GM04504 (cell line): ENCODE measurements around the gene IL17RC.
A peak's percentile ranks its signal among the peaks of the same experiment; 100 is the strongest.
"Not testable (repeated sequence)": the region's sequence is repeated elsewhere in the genome, so short reads cannot be mapped to it uniquely, and the experiment has no call there.

Experiments
- DNase-seq: peaks from one replicate; pipeline ENCODE4 v3.0.0-alpha.2; 2012; ENCODE audit warnings: low read depth

IL17RC gene, protein sequence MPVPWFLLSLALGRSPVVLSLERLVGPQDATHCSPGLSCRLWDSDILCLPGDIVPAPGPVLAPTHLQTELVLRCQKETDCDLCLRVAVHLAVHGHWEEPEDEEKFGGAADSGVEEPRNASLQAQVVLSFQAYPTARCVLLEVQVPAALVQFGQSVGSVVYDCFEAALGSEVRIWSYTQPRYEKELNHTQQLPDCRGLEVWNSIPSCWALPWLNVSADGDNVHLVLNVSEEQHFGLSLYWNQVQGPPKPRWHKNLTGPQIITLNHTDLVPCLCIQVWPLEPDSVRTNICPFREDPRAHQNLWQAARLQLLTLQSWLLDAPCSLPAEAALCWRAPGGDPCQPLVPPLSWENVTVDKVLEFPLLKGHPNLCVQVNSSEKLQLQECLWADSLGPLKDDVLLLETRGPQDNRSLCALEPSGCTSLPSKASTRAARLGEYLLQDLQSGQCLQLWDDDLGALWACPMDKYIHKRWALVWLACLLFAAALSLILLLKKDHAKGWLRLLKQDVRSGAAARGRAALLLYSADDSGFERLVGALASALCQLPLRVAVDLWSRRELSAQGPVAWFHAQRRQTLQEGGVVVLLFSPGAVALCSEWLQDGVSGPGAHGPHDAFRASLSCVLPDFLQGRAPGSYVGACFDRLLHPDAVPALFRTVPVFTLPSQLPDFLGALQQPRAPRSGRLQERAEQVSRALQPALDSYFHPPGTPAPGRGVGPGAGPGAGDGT

DNA sequence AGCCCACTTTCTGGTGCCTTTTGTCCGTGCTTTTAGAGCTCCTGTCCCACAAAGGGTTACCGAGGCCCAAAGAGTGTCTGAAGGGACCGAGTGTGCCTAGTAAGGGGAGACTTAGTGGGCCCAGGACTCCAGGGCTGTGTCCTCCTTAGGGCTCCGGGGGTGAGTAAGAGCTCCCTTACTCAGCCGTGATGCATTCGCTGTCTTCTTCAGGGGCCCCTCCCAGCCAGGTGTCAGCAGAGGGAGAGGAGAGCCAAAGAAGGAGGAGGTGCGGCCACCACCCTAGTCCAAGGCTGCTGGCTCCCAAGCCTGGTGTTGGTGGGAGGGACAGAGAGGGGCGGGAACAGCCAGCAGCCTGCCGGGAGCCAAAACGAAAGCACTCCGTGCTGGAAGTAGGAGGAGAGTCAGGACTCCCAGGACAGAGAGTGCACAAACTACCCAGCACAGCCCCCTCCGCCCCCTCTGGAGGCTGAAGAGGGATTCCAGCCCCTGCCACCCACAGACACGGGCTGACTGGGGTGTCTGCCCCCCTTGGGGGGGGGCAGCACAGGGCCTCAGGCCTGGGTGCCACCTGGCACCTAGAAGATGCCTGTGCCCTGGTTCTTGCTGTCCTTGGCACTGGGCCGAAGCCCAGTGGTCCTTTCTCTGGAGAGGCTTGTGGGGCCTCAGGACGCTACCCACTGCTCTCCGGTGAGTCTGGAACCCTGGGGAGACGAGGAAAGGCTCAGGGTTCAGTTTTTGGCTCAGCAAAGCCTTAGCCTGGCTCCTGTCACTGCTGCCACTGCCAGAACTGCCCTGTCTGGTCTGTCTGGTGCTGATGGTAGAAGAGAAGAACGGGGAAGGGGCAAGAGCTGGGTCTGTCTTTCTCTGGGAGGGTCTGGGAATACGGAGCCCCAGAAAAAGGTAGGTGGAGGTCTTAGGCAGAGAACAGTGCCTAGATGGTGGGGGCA, at the start of gene IL17RC:
Gene IL17RC, plus strand, starts transcription at position 365 of the 947 bp plus-strand sequence. Its CDS starts 218 bp downstream, at position 583.
- peak; percentile 69 for DNase-seq

DNA sequence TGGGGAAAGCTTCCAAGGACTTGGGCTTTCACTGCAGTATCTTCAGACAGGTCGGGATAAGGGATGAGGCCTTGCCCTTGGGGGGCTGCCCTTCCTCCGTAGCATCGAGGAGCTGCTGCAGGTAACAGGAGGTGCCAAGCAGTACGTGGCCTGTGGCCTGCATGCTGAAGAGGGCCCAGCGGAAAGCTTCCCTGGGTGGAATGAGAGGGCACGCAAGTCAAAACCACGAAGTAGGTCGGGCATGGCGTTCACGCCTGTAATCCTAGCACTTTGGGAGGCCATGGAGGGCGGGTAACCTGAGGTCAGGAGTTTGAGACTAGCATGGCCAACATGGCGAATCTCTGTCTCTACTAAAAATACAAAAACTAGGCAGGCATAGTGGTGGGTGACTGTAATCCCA, 49.8 kb upstream of the IL17RC start:
- no peak for DNase-seq

DNA sequence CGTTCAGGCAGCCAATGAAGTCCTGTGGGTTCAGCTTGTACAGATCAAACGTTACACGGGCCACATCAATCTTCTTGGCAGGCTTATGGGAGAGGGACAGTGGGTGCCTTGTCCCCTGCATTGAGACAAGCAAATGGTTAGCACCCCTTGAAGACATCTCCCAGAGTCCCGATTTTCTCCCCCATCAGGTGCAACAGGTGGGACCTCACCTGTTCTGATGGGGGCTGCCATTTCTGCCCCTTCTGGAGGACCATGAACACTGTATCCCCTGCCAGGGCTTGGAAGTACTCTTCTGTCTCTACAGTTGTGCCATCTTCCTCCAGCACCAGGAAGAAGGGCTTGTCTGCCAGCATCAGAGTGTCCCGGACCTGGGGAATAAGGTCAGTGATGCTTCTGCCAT, 46.9 kb upstream of the IL17RC start:
- DNase-seq = no peak

DNA sequence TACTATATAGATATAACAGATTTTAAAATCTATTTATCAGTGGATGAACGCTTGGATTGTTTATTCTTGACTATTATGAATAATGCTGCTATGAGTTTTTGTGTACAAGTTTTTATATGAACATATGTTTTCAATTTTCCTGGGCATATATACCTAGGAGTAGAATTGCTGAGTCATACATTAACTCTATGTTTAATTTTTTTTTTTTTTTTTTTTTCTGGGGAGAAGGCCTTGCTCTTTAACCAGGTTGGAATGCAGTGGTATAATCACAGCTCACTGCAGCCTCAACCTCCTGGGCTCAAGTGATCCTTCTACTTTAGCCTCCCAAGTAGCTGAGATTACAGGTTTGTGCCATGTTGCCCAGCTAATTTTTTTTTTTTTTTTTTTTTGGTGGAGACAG, 45.9 kb upstream of the IL17RC start:
- no peak for DNase-seq

DNA sequence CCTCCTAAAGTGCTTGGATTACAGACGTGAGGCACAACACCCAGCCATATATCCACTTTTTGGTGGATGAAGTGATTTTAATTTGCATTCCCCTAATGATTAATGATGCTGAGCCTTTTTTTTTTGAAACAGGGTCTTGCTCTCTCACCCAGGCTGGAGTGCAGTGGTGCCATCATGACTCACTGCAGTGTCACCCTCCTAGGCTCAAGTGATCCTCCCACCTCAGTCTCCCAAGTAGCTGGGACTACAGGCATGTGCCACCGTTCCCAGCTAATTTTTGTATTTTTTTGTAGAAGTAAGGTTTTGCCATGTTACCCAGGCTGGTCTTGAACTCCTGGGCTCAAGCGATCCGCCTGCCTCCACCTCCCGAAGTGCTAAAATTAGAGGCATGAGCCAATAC, 44.8 kb upstream of the IL17RC start:
- not testable (repeated sequence) for DNase-seq

DNA sequence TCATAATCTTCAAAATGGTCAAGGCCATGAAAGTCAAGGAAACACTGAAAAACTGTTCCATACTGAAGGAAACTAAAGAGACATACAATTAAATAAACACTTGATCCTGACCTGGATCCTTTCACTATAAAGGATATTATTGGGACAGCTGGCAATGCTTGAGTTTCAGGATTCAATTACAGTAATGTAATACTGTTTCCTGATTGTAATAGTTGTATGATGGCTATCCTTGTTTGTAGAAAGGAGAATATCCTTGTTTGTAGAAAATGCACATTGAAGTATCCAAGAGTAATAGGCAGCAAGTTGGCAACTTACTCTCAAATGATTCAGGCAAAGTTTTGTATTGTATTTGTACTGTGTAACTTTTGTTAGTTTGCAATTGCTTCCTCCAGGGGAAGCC, 41.5 kb upstream of the IL17RC start:
- no peak for DNase-seq

DNA sequence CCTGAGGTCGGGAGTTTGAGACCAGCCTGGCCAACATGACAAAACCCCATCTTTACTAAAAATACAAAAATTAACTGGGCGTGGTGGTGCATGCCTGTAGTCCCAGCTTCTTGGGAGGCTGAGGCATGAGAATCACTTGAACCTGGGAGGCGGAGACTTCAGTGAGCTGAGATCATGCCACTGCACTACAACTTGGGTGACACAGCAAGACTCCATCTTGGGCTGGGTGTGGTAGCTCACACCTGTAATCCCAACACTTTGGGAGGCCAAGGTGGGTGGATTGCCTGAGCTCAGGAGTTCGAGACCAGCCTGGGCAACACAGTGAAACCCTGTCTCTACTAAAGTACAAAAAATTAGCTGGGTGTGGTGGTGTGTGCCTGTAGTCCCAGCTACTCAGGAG, 40.6 kb upstream of the IL17RC start:
- not testable (repeated sequence) for DNase-seq

DNA sequence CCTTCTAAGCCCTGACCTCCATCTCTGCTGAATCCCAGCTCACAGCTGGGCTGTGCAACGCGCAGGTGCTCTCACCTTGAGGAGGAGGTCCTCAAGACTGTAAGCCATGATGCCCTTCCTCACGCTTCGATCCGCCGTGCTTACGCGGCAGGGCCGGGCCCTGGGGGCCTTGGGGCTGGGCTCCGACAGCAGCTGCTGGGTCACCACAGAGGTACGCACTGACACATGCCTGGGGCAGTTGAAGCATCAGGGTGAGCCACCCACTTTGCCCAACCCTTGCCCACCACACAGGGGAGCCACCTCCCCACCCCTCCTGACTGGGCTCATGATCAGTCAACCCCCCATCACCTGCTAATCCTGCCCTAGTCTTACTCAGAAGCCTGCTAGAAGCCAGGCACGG, 39.9 kb upstream of the IL17RC start:
- DNase-seq = no peak

DNA sequence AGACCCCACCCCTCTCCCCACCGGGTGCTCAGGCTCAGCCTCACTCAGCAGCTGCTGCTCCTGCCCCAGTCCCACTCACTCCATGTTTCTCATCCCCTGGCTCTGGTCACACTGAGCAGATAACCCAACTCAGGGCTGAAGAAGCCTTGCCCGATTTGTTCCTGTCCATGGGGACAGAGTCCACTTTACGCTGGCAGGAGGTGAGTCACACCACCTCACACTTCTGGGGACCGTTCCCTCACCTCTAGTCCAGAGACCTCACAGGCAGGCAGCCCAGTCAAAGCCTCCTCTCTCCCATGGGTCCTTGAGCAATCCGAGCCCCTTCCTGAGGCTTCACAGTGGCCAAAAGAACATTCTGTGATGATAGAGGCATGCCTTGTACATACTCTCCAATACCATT, 38.2 kb upstream of the IL17RC start:
- no peak for DNase-seq

DNA sequence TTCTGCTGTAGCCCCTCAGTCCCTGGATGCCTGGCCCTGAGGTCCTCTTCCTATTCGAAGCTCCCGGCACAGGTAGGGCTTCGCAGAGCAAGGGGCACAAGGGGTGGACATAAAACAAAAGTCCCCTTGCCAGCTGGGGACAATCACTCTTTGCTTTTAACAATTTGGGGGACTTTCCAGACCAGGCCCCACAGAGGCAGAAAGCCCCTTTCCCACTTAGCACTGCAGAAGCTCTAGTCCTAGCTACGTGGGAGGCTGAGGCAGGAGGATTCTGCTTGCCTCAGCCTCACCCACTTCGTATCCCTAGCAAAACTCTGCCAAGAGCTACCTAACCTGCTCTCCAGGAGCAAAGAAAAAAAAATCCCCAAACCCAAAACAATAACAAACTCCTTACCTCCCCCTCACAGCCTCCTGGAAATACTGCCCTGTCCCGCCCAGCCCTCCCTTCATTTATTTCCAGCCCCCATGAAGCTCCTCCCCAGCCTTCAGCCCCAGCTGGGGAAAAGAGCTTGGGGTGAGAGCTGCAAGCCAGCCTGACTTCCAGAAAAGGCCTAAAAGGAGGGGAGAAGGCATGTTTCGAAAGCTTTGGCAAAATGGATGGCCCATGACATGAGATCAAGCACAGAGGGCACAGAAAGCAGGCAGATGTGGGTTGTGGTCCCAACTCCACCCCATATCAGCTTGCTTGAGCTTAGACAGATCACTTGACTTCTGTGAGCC, 36.9 kb upstream of the IL17RC start, which contains the start of gene CIDEC:
Gene CIDEC, minus strand, starts transcription at position 424 of the 720 bp plus-strand sequence. CDS start 1,767 bp downstream, outside the sequence.
- no peak for DNase-seq

DNA sequence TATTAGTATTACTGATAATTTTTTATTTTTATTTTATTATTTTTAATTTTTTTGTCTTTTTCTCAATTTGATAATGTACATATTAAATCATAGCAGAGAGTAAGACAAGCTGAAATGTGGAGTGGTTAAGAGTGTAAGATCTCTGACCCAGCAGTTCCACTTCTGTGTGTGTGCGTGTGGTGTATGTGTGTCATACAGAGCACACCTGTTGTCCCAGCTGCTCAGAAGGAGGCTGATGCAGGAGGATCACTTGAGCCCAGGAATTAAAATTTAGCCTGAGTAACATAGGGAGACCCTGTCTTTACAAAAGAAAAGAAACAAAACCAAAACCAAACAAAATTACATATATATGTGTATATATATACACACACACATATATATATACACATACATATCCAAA, 35.5 kb upstream of the IL17RC start:
- DNase-seq = no peak

DNA sequence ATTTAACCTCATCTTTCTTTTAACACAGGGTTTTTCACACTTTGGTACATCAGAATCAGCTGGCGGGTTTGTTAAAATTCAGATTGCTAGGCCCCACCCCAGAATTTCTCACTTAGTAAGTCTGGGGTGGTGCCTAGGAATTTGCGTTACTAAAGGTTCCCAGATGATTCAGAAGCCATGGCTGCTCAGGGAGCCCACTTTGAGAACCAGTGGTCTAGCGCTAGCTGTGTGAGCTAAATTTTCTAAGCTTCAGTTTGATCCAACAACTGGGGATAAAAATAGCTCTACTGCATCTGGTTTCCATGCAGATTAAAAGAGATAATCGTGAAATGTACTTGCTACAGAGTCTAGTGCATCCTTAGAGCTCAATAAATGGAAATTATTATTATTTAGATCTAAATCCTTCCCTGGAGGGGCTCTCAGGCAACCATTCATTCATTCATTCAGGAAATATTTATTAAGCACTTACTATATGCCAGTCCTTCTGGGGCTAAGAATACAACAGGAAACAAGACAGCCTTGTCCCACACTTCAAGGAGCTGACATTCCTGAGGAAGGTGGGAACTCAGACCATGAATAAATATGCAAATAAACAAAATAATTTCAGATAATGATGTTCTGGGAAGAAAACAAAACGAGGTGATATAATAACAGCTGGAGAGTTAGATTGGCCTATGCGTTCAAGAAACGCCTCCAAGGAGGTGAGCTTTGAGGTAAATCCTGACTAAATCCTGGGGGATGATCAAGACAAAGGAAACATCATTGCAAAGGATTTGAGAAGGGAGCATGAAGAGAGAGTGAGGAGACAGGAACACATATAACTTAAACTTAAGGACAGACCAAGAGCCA, 33.0 kb upstream of the IL17RC start:
- DNase-seq = peak; percentile 33

DNA sequence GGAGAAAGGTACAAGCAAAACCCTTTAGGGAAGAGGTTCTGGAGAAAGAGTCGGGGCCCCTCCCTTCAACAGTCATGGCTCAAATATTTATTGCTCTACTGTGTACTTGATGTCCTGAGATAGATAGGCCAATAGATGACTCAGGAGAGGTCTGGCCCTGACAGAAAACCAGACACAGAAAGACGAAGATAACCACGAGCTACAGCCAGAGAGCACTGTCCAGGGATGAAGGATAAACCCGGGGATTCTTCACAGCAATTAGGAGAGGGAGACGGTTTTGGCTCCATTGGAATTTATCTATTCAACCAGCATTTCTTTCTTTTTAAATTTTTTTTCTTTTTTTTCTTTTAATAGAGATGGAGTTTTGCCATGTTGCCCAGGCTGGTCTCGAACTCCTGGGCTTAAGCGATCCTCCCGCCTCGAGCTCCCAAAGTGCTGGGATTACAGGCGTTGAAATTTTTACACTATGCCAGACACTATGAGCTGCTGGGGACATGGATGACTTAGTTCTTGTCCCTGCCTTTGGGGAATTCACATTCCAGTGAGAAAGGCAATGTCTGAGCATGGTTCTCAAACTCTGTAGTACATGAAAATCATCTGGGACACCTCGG, 32.2 kb upstream of the IL17RC start:
- peak; percentile 68 for DNase-seq

DNA sequence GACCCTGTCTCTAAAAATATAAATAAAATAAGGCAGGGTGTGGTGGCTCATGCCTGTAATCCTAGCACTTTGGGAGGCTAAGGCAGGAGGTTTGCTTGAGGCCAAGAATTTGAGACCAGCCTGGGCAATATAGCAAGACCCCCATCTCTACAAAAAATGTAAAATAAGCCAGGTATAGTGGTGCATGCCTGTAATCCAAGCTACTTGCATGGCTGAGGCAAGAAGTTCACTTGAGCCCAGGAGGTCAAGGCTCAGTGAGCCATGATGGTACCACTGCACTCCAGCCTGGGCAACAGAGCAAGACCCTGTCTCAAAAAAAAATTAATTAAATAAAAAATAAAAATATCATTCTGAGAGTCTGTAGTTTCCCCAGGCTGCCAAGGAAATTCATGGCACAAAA, 30.6 kb upstream of the IL17RC start:
- DNase-seq = no peak

DNA sequence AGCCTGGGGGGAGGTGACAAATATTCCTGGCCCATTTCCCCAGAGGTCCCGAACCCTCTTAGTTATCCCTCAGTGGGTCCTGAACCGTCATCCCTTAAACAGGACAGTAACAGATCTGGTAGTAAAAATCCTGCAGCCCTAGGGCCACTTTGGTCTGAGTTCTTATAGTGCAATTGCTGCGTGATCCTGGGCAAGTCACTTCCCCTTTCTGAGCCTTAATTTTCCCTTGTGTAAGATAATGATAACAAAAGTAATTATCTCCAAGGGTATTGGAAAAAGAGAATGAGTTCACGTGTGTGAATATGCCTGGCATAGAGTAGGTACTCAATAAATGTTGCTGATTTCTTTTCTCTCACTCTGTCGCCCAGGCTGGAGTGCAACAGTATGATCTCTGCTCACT, 29.4 kb upstream of the IL17RC start:
- no peak for DNase-seq

DNA sequence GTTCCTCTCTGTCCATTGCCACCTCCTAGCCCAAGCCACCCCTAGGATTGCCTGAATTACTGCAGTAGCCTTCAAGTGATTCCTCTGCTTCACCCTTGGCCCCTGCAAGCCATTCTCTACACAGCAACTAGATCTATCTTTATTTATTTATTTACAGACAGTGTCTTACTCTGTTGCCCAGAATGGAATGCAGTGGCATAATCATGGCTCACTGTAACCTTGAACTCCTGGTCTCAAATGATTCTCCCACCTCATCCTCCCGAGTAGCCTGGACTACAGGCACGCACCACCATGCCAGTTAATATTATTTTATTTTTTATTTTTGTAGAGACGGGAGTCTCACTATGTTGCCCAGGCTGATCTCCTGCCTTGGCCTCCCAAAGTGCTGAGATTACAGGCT, 28.4 kb upstream of the IL17RC start:
- DNase-seq = no peak

DNA sequence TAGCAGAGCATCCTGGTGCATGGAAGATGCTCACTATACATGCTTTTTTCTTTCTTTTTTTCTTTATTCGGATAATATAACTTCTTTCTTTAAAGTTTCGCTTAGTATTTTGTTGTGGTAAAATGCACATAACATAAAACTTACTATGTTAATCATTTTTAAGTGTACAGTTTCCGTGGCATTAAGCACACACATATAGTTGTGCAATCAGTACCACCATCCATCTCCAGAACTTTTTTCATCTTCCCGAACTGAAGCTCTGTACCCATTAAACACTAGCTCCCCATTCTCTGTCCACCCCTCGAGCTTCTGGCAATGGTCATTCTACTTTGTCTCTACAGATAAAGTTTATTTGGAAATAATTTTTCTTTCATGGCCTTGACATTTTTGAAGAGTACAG, 27.5 kb upstream of the IL17RC start:
- DNase-seq = no peak

DNA sequence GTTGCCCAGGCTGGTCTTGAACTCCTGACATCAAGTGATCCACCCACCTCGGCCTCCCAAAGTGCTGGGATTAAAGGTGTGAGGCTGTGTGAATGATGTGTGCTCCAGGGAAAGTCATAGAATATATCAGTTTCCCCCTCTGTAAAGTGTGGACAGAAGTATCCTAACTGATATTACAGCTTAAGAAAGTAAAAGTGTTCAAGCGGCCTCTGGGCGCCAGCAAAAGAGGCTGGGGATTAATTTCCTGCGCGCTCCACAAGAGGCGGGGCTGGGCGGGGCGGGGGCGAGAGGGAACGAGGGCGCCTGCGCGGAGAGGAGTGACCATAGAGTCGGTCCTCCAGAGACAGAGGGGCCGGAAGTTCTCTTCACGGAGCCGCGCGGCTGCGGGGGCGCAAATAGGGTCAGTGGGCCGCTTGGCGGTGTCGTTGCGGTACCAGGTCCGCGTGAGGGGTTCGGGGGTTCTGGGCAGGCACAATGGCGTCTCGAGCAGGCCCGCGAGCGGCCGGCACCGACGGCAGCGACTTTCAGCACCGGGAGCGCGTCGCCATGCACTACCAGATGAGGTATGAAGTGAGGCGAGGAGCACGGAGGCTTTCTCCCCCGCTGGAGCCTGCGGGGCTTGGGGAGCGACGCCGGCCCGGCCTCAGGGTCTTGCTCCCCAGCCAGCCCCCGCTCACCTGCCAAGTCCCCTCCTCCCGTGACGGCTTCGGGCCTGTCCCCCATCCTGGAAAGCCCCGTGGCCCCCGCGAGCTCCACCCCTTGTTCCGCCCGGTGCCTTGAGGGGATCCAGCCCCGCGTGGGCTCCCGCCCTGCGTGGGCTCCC, 26.4 kb upstream of the IL17RC start, which contains the start of gene JAGN1:
Gene JAGN1, plus strand, starts transcription at position 362 of the 823 bp plus-strand sequence. Its CDS starts 113 bp downstream, at position 475.
- peak; percentile 71 for DNase-seq

DNA sequence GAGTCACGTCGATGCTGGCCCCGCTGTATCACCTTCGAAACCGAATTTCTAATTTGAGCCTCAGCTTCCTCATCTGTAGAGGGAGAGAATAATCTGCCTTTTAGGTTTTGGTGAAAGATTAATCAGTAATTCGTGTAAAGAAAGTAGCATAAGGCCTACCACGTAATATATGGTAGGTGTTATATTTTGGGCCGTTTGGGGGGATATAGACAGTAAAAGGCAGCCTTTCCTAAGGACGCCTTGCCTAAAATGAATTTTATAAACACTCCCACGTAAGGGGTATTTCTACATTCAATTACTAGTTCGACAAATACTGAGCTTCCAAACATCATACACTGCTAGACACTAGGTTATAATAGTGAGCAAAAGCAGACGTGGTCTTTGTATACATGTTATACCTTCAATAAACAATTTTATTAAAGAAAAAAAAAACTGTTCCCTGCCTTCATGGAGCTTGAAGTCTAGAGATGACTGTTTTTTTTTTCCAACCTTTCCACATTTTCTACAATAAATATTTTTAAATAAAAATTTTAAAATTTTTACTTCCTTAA, 25.8 kb upstream of the IL17RC start:
- no peak for DNase-seq
